Activated T-cell treated with anti-CD3 and anti-CD28 coated beads for 48 hours (primary cell): ENCODE data around the gene MATCAP1.

ENCODE experiments used
- DNase-seq: peaks from one replicate; pipeline ENCODE4 v3.0.0-alpha.2; 2020; ENCODE audit warnings: low read depth

Gene MATCAP1

GRCh38 chr16:67190448-67191399, 7.0 kb upstream of the MATCAP1 start:
- no peak for DNase-seq

GRCh38 chr16:67190041-67190440, 6.3 kb upstream of the MATCAP1 start, which contains the start of gene EXOC3L1:
TSS of gene EXOC3L1 (minus strand) at chr16:67190136. CDS start at chr16:67189676, 460 bp downstream.
- DNase-seq: no peak

GRCh38 chr16:67188798-67189197, 5.0 kb upstream of the MATCAP1 start:
- DNase-seq: no peak

- DNase-seq: no peak
These were observed 4.6 kb upstream of the MATCAP1 start for GRCh38 chr16:67188323-67188722.

GRCh38 chr16:67187175-67187890, 3.6 kb upstream of the MATCAP1 start:
- DNase-seq: no peak

- DNase-seq: no peak
These were observed 2.8 kb upstream of the MATCAP1 start for GRCh38 chr16:67186550-67186950.

- no peak for DNase-seq
These were observed 1.9 kb upstream of the MATCAP1 start for GRCh38 chr16:67185651-67186134.

- DNase-seq: peak; percentile 83
These were observed 1.4 kb upstream of the MATCAP1 start for GRCh38 chr16:67184995-67185650.

GRCh38 chr16:67184453-67184994, 761 bp upstream of the MATCAP1 start:
- no peak for DNase-seq

- no peak for DNase-seq
These were observed 508 bp downstream of the MATCAP1 start for GRCh38 chr16:67183284-67183626.

- DNase-seq: no peak
These were observed 1.5 kb downstream of the MATCAP1 start for GRCh38 chr16:67182288-67182687.

GRCh38 chr16:67181346-67181745, 2.4 kb downstream of the MATCAP1 start:
- no peak for DNase-seq

GRCh38 chr16:67180166-67180565, 3.6 kb downstream of the MATCAP1 start:
- no peak for DNase-seq

- no peak for DNase-seq
These were observed 4.2 kb downstream of the MATCAP1 start for GRCh38 chr16:67179421-67180080.

GRCh38 chr16:67177743-67178699, 5.7 kb downstream of the MATCAP1 start:
- no peak for DNase-seq

GRCh38 chr16:67176662-67177061, 7.1 kb downstream of the MATCAP1 start:
- no peak for DNase-seq

GRCh38 chr16:67174706-67175231, 9.0 kb downstream of the MATCAP1 start:
- DNase-seq: no peak

GRCh38 chr16:67173808-67174705, 9.7 kb downstream of the MATCAP1 start:
- no peak for DNase-seq

- DNase-seq: no peak
These were observed 10.4 kb downstream of the MATCAP1 start for GRCh38 chr16:67173323-67173722.
